Transverse colon (tissue), 4 donors: ENCODE results near the gene CSNK1D. TPM values are rescaled to one million over a fixed set of nuclear protein-coding genes. Genes with fewer than 3 reads are reported as not detected.

ENCODE experiments used
- DNase-seq: peaks from one replicate; pipeline ENCODE4 v3.0.0-alpha.2; 2019
- H3K27ac ChIP-seq, 4 donors: fragments of 200-600 bp; sonication (generic); 2 replicates each; pipeline ENCODE4 v1.5.1; 2016 to 2018; ENCODE audit warnings: inconsistent platforms in 4 of 4
- H3K27me3 ChIP-seq: fragments of 200-600 bp; sonication (generic); 2 replicates; pipeline ENCODE4 v1.5.1; 2017; ENCODE audit warnings: inconsistent platforms
- H3K36me3 ChIP-seq, 4 donors: fragments of 200-600 bp; sonication (generic); 2 replicates each; pipeline ENCODE4 v1.5.1; 2017 to 2019; ENCODE audit warnings: inconsistent platforms in 4 of 4
- H3K4me1 ChIP-seq, 4 donors: fragments of 200-600 bp; sonication (generic); 2 replicates each; pipeline ENCODE4 v1.5.1; 2017 to 2020; ENCODE audit warnings: inconsistent platforms in 4 of 4
- H3K4me3 ChIP-seq, 4 donors: fragments of 200-600 bp; sonication (generic); 1 replicate in 1 of 4; 2 replicates in 3 of 4; pipeline versions ENCODE4 v1.5.1 to v1.6.1; 2017 to 2019; ENCODE audit warnings: inconsistent platforms in 4 of 4
- H3K9me3 ChIP-seq, 2 donors: fragments of 200-600 bp; sonication (generic); 2 replicates each; pipeline ENCODE4 v1.5.1; 2017 to 2019; ENCODE audit warnings: inconsistent platforms in 2 of 2
- EP300 ChIP-seq: sonication (generic); formaldehyde crosslinking; IDR thresholded peaks from one replicate; pipeline ENCODE4 v1.6.1; 2017; ENCODE audit warnings: antibody characterized with exemption, low read depth
- POLR2A ChIP-seq: fragments of 450-650 bp; IDR thresholded peaks from one replicate; pipeline ENCODE4 v1.6.1; 2016; ENCODE audit warnings: antibody characterized with exemption, mild to moderate bottlenecking, moderate library complexity
- POLR2AphosphoS5 ChIP-seq, 3 donors: sonication (generic); formaldehyde crosslinking; IDR thresholded peaks; one replicate each; pipeline ENCODE4 v1.6.1; 2016; ENCODE audit warnings: antibody characterized with exemption in 3 of 3
- WGBS, 2 donors: methylation state at CpG; one replicate each; pipeline ENCODE4 v1.1.5; 2018; ENCODE audit warnings: low coverage in 1 of 2; 5-methylcytosine and 5-hydroxymethylcytosine counted together
- in situ Hi-C, 4 donors: fragments of 200-750 bp; cut with MboI; loops; one replicate each; pipeline versions ENCODE4 v1.15.0 to v1.15.1; 2017; ENCODE audit warnings: low sequenced_read_pairs in 3 of 4, low pct_ligation_motif_present in 1 of 4, low pct_unique_long_range_greater_than_20kb in 1 of 4
- intact Hi-C: fragments of 100-400 bp; cut with DNase I; formaldehyde crosslinking; loops from one replicate; pipeline ENCODE4 v1.15.1; 2023; ENCODE audit warnings: low total_unique reads
- total RNA-seq, 4 donors: library from RNA; depleted of rRNA; stranded (reverse); fragments of >200 nt; gene quantifications; one replicate each; pipeline ENCODE4 v1.1.0, GENCODE V29; 2016
- TF ChIP-seq, protein P1 (sequence below), 5 experiments: fragments of 200-600 bp in 3 of 5; fragments of 450-650 bp in 2 of 5; sonication (generic) in 3 of 5; IDR thresholded peaks; 1 replicate in 2 of 5; 2 replicates in 3 of 5; pipeline ENCODE4 v1.5.1; 2016 to 2017; ENCODE audit warnings: antibody characterized with exemption in 5 of 5, inconsistent platforms in 3 of 5, mild to moderate bottlenecking in 2 of 5, moderate library complexity in 1 of 5

CSNK1D gene
- total RNA-seq, 4 donors from 2014 or later = 86.0 to 230 (median 148) TPM

DNA sequence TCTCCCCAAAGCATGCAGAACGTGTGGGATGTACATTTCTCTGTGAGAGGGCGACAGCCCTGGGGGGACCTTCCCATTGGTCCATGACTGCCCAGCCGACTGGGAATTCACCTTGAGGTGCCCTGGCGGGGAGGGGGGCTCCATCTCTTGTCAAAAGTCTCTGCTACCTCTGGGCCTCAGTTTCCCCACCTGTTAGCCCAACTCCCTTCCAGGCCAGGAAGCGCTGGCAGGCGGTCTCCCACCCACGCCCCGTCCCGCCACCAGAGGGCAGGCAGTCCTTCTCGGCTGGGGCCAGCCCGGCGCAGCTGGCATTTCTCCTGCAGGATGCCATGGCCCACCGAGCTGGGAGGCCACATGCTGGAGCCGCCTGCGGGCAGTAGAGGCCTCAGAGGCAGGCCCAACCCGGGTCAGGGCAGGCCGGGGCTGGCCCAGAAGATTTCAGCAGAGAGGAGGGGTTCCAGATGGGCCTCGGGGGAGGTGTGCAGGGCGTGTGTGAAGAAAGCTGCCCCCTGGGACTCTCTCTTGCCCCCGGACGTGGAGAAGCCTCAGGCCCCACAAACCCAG is 27.3 kb upstream of the CSNK1D start:
- in situ Hi-C loops = no loop called here

DNA sequence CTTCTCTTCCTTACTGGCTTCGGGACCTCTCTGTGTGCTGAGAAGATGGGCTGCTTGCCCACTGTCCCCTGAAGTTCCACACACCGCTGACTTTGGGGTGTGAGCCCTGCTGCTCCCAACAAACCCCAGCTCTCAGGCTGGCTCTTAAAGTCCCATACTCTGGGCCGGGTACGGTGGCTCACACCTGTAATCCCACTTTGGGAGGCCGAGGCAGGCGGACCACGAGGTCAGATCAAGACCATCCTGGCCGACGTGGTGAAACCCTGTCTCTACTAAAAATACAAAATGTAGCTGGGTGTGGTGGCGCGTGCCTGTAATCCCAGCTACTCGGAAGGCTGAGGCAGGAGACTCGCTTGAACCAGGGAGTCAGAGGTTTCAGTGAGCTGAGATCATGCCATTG is 26.7 kb upstream of the CSNK1D start:
- Histone ChIP-seq H3K27me3 (no peaks in the 10 kb centered on the region), H3K4me3 (no peak overlapping the region), H3K4me1 (peaks cover 34 to 46% (median 39%) of the 10 kb centered on the region in 4 donors), H3K9me3 (no peaks in the 10 kb centered on the region), H3K36me3 (no peaks in the 10 kb centered on the region), H3K27ac (no peak overlapping the region)
- intact Hi-C loops (no loop called here), in situ Hi-C loops (no loop called here)
- 91% methylated on average over 13 of the region's 13 CpGs; no CpG with 5 or more reads in 1 of the 2 donors for WGBS, 2 donors
- no peak for DNase-seq
- TF ChIP-seq, protein P1, sequence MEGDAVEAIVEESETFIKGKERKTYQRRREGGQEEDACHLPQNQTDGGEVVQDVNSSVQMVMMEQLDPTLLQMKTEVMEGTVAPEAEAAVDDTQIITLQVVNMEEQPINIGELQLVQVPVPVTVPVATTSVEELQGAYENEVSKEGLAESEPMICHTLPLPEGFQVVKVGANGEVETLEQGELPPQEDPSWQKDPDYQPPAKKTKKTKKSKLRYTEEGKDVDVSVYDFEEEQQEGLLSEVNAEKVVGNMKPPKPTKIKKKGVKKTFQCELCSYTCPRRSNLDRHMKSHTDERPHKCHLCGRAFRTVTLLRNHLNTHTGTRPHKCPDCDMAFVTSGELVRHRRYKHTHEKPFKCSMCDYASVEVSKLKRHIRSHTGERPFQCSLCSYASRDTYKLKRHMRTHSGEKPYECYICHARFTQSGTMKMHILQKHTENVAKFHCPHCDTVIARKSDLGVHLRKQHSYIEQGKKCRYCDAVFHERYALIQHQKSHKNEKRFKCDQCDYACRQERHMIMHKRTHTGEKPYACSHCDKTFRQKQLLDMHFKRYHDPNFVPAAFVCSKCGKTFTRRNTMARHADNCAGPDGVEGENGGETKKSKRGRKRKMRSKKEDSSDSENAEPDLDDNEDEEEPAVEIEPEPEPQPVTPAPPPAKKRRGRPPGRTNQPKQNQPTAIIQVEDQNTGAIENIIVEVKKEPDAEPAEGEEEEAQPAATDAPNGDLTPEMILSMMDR (IDR thresholded peaks at IDR 0.05) = no peak
- no peak for TF ChIP-seq POLR2AphosphoS5 (IDR thresholded peaks at IDR 0.05)
- TF ChIP-seq POLR2A = no peak
- TF ChIP-seq EP300 = no peak

More for the DNA sequence above, 27.3 kb upstream of the CSNK1D start:
- H3K4me1 ChIP-seq = peaks cover 29 to 40% (median 35%) of the 10 kb centered on the region in 4 donors
- intact Hi-C loops = no loop called here
- no peaks in the 10 kb centered on the region for H3K27me3 ChIP-seq
- TF ChIP-seq POLR2AphosphoS5 (IDR thresholded peaks at IDR 0.05) (peak in 1 of 3 donors; percentile 9), EP300 (no peak), POLR2A (no peak)
- TF ChIP-seq, protein P1 (IDR thresholded peaks at IDR 0.05) = peak; percentile 81 to 92 (median 86)
- WGBS, 2 donors = 33% methylated on average over 17 of the region's 21 CpGs; no CpG with 5 or more reads in 1 of the 2 donors
- DNase-seq = peak; percentile 84
- H3K27ac ChIP-seq = peak overlapping the region in 1 of 4 donors; percentile 15
- no peaks in the 10 kb centered on the region for H3K36me3 ChIP-seq
- H3K9me3 ChIP-seq = no peaks in the 10 kb centered on the region
- no peak overlapping the region for H3K4me3 ChIP-seq

DNA sequence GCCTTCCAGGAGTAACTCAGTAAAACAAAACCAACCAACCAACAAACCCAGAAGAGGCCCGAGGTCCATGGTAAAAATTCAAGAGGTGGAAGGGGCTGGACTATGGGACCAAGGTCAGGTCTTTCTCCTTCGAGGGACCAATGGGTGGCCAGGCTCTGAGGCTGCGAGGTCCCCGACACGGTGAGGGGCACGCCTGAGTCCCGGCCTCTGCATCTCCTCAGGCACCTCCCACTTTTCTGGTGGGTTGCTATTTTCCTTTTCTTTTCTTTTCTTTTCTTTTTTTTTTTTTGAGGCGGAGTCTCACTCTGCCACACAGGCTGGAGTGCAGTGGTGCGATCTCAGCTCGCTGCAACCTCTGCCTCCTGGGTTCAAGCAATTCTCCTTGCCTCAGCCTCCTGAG is 26.0 kb upstream of the CSNK1D start:
- H3K36me3 ChIP-seq = no peaks in the 10 kb centered on the region
- H3K4me1 ChIP-seq = peaks cover 39 to 54% (median 47%) of the 10 kb centered on the region in 4 donors
- H3K9me3 ChIP-seq = no peaks in the 10 kb centered on the region
- in situ Hi-C loops (no loop called here), intact Hi-C loops (no loop called here)
- H3K27ac ChIP-seq = peak overlapping the region; percentile 95 to 99 (median 98)
- TF ChIP-seq POLR2A (no peak), EP300 (no peak), POLR2AphosphoS5 (IDR thresholded peaks at IDR 0.05) (no peak)
- TF ChIP-seq, protein P1 (IDR thresholded peaks at IDR 0.05) = no peak
- no peak for DNase-seq
- WGBS, 2 donors = 80 to 89% methylated on average over 6 to 10 of the region's 10 CpGs
- no peak overlapping the region for H3K4me3 ChIP-seq
- no peaks in the 10 kb centered on the region for H3K27me3 ChIP-seq

DNA sequence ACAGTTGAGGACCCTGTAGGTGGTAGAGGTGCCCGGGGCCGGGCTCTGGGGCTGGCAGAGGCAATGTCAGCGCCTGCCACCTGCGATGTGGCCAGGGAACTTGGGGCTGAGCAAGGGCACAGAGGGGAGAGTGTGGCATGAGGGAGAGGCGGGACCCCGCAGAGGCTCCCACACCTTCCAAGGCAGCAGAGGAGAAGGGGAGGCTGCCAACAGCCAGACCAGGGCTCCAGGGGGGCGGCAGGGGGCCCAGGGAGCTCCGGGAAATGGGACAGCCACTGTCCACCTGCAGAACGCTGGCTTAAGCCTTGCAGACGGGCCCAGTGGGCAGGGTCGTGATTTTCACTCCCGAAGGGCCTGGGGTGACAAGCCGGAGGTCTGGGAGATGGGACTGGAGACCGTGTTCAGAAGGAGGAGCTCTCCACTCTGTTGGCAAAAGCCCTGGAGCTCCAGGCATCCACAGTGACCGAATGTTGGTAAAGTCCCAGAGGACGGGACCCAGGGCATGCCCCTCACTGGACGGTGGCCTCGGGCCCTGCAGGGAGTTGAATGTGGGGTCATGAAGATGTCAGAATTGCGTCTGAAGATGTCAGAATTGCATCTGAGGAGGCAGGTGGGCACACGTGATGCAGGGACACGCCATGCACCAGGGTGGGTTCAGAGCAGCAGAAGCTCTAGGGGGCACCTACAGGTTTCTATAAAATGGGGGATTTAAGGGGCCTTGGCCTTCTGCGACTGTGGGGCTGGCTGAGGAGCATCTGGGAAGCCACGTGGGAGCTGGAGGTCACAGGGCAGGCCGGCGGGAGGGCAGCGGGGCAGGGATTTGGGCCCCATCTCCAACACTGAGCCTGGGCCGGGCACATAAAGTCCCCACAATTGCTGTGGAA is 25.3 kb upstream of the CSNK1D start:
- Histone ChIP-seq H3K27ac (peak overlapping the region; percentile 95 to 99 (median 98)), H3K9me3 (no peaks in the 10 kb centered on the region), H3K27me3 (no peaks in the 10 kb centered on the region), H3K36me3 (no peaks in the 10 kb centered on the region), H3K4me3 (peak overlapping the region in 3 of 4 donors; percentile 34 to 48 (median 37)), H3K4me1 (peaks cover 45 to 60% (median 53%) of the 10 kb centered on the region in 4 donors)
- 85 to 90% methylated on average over 2 to 20 of the region's 27 CpGs for WGBS, 2 donors
- no peak for DNase-seq
- intact Hi-C loops (no loop called here), in situ Hi-C loops (no loop called here)
- no peak for TF ChIP-seq POLR2A
- TF ChIP-seq, protein P1 (IDR thresholded peaks at IDR 0.05) = no peak
- no peak for TF ChIP-seq EP300
